WERI-Rb-1 (cell line): Measurements from ENCODE around the gene KLHL29.

ENCODE experiments used
- DNase-seq: peaks from one replicate; pipeline ENCODE4 v3.0.0-alpha.2; 2020
- H3K27ac ChIP-seq: fragments of 250-450 bp; sonication (Bioruptor Pico); 2 replicates; pipeline ENCODE4 v1.5.1; 2020; ENCODE audit warnings: mild to moderate bottlenecking, moderate library complexity
- H3K27me3 ChIP-seq: fragments of 250-450 bp; sonication (Bioruptor Pico); 2 replicates; pipeline ENCODE4 v1.5.1; 2021; ENCODE audit warnings: mild to moderate bottlenecking, low read depth, moderate library complexity; ENCODE audit not compliant: insufficient read depth, severe bottlenecking
- H3K36me3 ChIP-seq: fragments of 250-450 bp; sonication (Bioruptor Pico); 2 replicates; pipeline ENCODE4 v1.5.1; 2020; ENCODE audit warnings: mild to moderate bottlenecking, moderate library complexity
- H3K4me3 ChIP-seq: 2 replicates; pipeline ENCODE4 v1.5.1; 2011; ENCODE audit warnings: low read depth, mild to moderate bottlenecking, control low read depth, low read length
- H3K9me3 ChIP-seq: fragments of 250-450 bp; sonication (Bioruptor Pico); 2 replicates; pipeline ENCODE4 v1.5.1; 2021; ENCODE audit warnings: mild to moderate bottlenecking, moderate library complexity; ENCODE audit not compliant: severe bottlenecking
- TF ChIP-seq, protein P1 (sequence below): IDR thresholded peaks from 2 replicates; pipeline ENCODE4 v1.5.1; 2011; ENCODE audit warnings: low read depth, mild to moderate bottlenecking, control low read depth, inconsistent platforms, low read length

The KLHL29 gene

DNA sequence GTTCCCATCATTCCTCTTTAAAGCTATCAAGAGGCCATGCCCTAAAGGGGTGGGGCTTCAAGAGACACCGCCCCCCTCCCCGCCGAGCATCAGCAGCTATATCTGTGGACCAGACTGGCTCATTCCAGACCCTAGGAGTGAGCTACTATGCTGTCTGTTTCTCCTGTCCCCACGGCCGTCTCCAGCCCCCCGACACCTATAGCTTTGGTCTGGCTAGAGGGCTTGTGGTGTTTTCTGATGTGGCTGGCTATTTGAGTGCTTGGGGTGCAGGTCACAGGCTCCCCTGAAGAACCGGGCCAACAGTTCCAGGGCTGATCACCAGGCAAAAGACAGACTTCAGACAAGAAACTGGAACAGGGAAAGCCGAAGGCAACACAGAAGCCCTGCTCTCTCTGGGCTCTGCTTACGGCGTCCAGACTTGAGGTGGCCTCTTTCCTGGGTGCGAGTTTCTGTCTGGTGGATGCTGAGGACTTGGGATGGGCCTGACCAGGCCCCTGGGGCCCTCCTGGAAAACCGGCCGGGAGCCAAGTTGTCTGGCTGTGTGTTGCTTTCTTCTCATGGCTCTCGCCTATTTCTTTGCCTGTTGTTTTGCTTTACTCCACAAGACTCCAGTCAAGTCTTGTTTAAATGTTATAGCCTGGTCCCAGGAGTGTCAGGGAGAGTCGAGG is 83.6 kb downstream of the KLHL29 start:
- Histone ChIP-seq H3K36me3 (no peaks in the 10 kb centered on the region), H3K9me3 (no peaks in the 10 kb centered on the region), H3K27ac (no peak overlapping the region), H3K4me3 (no peak overlapping the region), H3K27me3 (no peaks in the 10 kb centered on the region)
- TF ChIP-seq, protein P1, sequence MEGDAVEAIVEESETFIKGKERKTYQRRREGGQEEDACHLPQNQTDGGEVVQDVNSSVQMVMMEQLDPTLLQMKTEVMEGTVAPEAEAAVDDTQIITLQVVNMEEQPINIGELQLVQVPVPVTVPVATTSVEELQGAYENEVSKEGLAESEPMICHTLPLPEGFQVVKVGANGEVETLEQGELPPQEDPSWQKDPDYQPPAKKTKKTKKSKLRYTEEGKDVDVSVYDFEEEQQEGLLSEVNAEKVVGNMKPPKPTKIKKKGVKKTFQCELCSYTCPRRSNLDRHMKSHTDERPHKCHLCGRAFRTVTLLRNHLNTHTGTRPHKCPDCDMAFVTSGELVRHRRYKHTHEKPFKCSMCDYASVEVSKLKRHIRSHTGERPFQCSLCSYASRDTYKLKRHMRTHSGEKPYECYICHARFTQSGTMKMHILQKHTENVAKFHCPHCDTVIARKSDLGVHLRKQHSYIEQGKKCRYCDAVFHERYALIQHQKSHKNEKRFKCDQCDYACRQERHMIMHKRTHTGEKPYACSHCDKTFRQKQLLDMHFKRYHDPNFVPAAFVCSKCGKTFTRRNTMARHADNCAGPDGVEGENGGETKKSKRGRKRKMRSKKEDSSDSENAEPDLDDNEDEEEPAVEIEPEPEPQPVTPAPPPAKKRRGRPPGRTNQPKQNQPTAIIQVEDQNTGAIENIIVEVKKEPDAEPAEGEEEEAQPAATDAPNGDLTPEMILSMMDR: no peak
- DNase-seq: no peak

DNA sequence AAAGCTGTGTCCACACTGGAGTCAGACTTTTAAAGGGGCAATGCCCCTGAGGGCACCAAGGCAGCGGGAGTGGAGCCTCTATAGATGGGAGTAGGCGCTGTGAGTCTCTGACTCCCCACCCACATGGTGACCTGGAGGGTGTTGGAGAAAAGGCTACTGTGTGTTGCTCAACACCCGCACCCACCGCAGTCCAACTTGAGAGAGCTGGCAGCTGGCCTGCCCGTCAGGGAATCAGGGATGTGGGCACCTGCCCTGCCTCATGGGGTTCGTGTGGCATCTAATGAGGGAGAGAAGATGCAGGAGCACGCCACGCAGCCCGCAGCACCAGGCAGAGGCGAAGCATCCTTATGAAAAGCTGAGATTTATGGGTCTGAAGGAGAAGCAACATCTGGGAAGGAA is 84.2 kb downstream of the KLHL29 start:
- Histone ChIP-seq H3K4me3 (no peak overlapping the region), H3K27me3 (no peaks in the 10 kb centered on the region), H3K9me3 (no peaks in the 10 kb centered on the region), H3K27ac (no peak overlapping the region), H3K36me3 (no peaks in the 10 kb centered on the region)
- DNase-seq: no peak
- TF ChIP-seq, protein P1: no peak

DNA sequence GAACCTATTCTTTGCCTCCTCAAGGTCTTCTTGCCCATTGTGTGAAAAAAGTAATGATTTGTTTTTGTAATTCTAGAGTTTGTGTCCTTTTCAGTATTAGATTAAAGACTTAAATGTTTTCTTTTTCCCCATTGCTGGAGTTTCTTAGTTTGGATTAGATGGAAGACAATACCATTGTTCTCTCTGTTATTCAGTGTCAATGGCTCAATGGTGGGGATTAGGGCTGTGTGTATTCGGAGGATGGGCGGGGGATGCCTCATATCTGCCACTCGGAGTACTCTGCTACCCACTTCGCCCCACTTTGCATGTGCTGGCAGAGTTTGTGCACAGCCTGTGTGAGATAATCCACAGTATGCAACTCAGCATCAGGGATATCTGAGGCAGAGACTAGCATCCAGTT is 90.1 kb downstream of the KLHL29 start:
- no peak overlapping the region for H3K4me3 ChIP-seq
- no peak overlapping the region for H3K27ac ChIP-seq
- peaks cover 4% of the 10 kb centered on the region for H3K36me3 ChIP-seq
- DNase-seq: no peak
- H3K9me3 ChIP-seq: no peaks in the 10 kb centered on the region
- TF ChIP-seq, protein P1: no peak
- no peaks in the 10 kb centered on the region for H3K27me3 ChIP-seq

DNA sequence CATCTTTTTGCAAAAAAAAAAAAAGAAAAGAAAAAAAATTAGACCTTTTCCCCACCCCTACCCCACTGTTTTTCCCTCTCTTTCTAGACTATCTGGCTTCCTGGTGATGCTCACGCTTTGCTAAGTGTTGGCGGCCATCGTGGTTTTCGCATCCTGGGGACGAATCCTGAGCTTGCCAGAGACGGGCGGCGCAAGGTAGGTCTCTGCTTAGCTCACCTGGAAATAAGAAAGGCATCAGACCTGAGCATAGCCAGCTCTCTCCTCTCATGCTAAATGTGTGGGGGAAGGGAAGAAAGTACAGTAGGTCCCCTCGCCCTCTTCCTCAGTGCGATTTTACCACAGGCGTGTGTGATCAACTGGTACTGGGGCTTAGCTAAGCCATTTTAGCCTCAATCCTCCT is 90.5 kb downstream of the KLHL29 start:
- Histone ChIP-seq H3K36me3 (peaks cover 4% of the 10 kb centered on the region), H3K9me3 (no peaks in the 10 kb centered on the region), H3K27me3 (no peaks in the 10 kb centered on the region), H3K27ac (no peak overlapping the region), H3K4me3 (no peak overlapping the region)
- no peak for DNase-seq
- TF ChIP-seq, protein P1: no peak

DNA sequence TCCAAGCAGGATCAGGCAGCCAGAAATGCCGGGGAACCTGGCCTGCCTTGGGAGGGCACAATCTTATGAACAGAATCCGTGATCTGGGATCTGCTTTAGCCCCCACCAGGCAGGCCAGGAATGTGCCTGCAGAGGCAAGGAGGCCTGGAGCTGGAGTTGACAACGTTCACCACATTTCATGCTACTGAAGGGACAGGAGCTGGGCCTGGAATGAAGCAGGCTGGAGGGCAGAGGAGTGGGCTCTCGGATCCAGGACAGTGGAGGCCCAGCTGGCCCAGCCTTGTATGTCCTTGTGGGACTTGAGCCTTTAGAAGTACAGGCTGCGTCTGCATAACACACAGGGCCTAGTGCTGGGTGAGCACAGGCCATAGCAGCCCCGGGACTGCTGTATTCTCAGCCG is 91.8 kb downstream of the KLHL29 start:
- no peak for DNase-seq
- Histone ChIP-seq H3K27ac (no peak overlapping the region; the same call in 1 of the 2 replicates), H3K36me3 (peaks cover 4% of the 10 kb centered on the region), H3K9me3 (no peaks in the 10 kb centered on the region), H3K4me3 (no peak overlapping the region), H3K27me3 (no peaks in the 10 kb centered on the region)
- TF ChIP-seq, protein P1: no peak

DNA sequence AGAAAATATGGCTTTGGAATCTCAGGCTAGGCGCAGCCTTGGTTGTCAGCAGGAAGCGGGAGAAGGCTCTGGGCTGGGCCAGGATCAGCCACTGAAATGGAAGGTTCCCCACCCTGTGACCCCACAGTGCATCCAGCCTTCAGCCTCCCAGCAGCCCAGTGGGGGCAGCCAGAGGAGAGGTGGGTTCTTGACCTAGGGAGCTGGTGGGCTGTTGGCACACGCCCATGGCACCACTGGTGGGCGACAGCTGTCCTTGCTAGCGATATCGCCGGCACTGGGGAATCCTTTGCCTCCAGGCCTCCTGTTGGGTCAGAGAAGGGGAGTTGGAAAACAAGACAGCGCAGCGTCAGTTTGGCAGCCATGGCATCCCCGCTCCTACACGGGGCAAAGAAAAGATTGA is 92.4 kb downstream of the KLHL29 start:
- no peak for DNase-seq
- no peaks in the 10 kb centered on the region for H3K27me3 ChIP-seq
- no peak overlapping the region; the same call in 1 of the 2 replicates for H3K27ac ChIP-seq
- TF ChIP-seq, protein P1: no peak
- peaks cover 4% of the 10 kb centered on the region for H3K36me3 ChIP-seq
- H3K9me3 ChIP-seq: no peaks in the 10 kb centered on the region
- no peak overlapping the region for H3K4me3 ChIP-seq
